Right atrium auricular region (tissue), 2 donors: Measurements from ENCODE around the gene ZNF219. TPM values are rescaled to one million over a fixed set of nuclear protein-coding genes. Genes with fewer than 3 reads are reported as not detected.

ENCODE experiments used
- DNase-seq: peaks from one replicate; pipeline ENCODE4 v3.0.0-alpha.2; 2019; ENCODE audit warnings: low spot score
- H3K27ac ChIP-seq, 2 donors: fragments of 200-600 bp; sonication (generic); 1 replicate in 1 of 2; 2 replicates in 1 of 2; pipeline ENCODE4 v1.5.1; 2016 to 2019
- H3K27me3 ChIP-seq, 2 donors: fragments of 200-600 bp; sonication (generic); one replicate each; pipeline versions ENCODE4 v1.5.1 to v1.6.0; 2017 to 2019
- H3K36me3 ChIP-seq: fragments of 200-600 bp; sonication (generic); one replicate; pipeline ENCODE4 v1.5.1; 2016
- H3K4me1 ChIP-seq, 2 donors: fragments of 200-600 bp; sonication (generic); one replicate each; pipeline versions ENCODE4 v1.5.1 to v1.6.0; 2017 to 2019
- H3K4me3 ChIP-seq, 2 donors: fragments of 200-600 bp; sonication (generic); 1 replicate in 1 of 2; 2 replicates in 1 of 2; pipeline ENCODE4 v1.5.1; 2017 to 2019; ENCODE audit warnings: mild to moderate bottlenecking in 1 of 2, moderate library complexity in 1 of 2
- H3K9me3 ChIP-seq, 2 donors: fragments of 200-600 bp; sonication (generic); one replicate each; pipeline ENCODE4 v1.5.1; 2019
- total RNA-seq, 2 donors: library from RNA; depleted of rRNA; stranded (reverse); fragments of >200 nt; gene quantifications; one replicate each; pipeline ENCODE4 v1.1.0, GENCODE V29; 2016
- TF ChIP-seq, protein P1 (sequence below), 2 donors: fragments of 200-600 bp; sonication (generic); IDR thresholded peaks; one replicate each; pipeline ENCODE4 v1.5.1; 2019; ENCODE audit warnings: antibody characterized with exemption in 2 of 2

Gene ZNF219
- total RNA-seq, 2 donors from 2014 or later = 49.7 to 66.6 TPM

DNA sequence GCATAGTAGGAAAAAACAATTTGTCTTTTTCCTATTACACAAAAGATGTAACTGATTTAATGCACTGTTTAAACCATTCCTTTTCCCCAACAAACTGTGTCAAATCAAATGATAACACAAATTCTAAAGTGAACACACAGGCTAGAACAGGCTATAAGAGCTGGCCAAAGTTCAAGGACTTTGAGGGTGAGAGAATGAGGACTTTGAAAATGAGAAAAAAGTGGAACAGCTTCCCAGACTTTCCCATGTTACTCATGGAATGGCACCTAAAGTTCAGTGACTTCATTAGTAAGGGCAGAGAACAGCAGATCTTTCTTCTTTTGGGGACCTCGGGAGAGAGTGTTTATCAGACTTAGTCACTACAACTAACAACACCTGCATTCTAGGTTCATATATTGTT, 25.0 kb upstream of the ZNF219 start:
- Histone ChIP-seq H3K36me3 (no peaks in the 10 kb centered on the region), H3K4me1 (no peaks in the 10 kb centered on the region), H3K27ac (no peak overlapping the region), H3K9me3 (no peaks in the 10 kb centered on the region), H3K4me3 (no peak overlapping the region), H3K27me3 (no peaks in the 10 kb centered on the region)
- no peak for DNase-seq
- TF ChIP-seq, protein P1, sequence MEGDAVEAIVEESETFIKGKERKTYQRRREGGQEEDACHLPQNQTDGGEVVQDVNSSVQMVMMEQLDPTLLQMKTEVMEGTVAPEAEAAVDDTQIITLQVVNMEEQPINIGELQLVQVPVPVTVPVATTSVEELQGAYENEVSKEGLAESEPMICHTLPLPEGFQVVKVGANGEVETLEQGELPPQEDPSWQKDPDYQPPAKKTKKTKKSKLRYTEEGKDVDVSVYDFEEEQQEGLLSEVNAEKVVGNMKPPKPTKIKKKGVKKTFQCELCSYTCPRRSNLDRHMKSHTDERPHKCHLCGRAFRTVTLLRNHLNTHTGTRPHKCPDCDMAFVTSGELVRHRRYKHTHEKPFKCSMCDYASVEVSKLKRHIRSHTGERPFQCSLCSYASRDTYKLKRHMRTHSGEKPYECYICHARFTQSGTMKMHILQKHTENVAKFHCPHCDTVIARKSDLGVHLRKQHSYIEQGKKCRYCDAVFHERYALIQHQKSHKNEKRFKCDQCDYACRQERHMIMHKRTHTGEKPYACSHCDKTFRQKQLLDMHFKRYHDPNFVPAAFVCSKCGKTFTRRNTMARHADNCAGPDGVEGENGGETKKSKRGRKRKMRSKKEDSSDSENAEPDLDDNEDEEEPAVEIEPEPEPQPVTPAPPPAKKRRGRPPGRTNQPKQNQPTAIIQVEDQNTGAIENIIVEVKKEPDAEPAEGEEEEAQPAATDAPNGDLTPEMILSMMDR (IDR thresholded peaks at IDR 0.05) = no peak

DNA sequence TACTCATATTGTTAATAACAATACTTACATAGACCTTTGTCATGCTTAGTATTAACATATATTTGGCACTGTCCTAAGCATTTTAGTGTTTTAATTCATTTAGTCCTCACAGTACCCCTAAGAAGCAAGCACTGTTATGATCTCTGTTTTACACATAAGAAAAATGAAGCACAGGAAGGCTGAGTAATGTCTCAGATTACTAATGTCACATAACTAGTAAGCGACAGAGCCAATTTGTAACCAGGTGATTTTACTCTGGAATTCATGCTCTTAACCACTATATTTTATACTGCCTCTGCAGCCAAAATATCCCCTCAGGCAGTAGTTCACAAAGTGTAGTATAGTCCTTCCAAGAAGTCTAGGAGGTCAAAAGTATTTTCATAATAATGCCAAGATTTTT, 22.7 kb upstream of the ZNF219 start:
- no peak overlapping the region for H3K4me3 ChIP-seq
- TF ChIP-seq, protein P1 (IDR thresholded peaks at IDR 0.05) = no peak
- no peaks in the 10 kb centered on the region for H3K27me3 ChIP-seq
- H3K36me3 ChIP-seq = no peaks in the 10 kb centered on the region
- H3K27ac ChIP-seq = no peak overlapping the region
- no peaks in the 10 kb centered on the region for H3K9me3 ChIP-seq
- DNase-seq = no peak
- no peaks in the 10 kb centered on the region for H3K4me1 ChIP-seq

DNA sequence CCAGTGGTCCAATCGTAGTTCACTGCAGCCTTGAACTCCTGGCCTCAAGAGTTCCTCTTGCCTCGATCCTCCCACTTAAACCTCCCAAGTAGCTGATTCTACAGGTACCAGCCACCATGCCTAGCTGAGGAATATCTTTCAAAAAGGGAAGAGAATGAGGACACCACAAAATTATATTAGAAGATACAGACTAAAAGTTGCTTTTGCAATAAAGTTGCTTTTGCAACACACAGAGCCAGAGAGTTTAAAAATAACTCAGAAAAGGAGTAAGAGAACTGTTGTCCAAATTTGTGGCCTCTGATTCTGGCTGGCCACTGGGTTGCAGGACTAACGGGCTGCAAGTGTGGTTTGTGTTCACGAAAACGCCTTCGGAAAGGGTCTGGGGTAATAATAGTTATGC, 22.2 kb upstream of the ZNF219 start:
- Histone ChIP-seq H3K4me1 (no peaks in the 10 kb centered on the region), H3K4me3 (no peak overlapping the region), H3K27me3 (no peaks in the 10 kb centered on the region), H3K36me3 (no peaks in the 10 kb centered on the region), H3K9me3 (no peaks in the 10 kb centered on the region), H3K27ac (no peak overlapping the region)
- TF ChIP-seq, protein P1 (IDR thresholded peaks at IDR 0.05) = no peak
- DNase-seq = no peak

DNA sequence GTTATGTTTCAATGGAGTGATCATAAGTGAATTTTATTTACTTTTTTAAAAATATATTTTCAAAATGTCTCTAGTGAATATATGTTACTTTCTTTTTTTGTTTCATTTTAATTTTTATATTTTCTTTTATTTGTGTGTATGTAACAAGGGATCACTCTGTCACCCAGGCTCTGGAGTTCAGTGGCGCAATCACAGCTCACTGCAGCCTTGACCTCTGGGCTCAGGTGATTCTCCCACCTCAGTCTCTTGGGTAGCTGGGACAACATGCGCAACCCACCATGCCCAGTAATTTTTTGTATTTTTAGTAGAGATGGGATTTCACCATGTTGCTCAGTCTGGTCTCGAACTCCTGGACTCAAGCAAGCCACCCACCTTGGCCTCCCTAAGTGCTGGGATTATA, 20.5 kb upstream of the ZNF219 start:
- Histone ChIP-seq H3K4me3 (no peak overlapping the region), H3K4me1 (no peaks in the 10 kb centered on the region), H3K27me3 (no peaks in the 10 kb centered on the region), H3K36me3 (no peaks in the 10 kb centered on the region), H3K27ac (no peak overlapping the region), H3K9me3 (no peaks in the 10 kb centered on the region)
- DNase-seq = no peak
- TF ChIP-seq, protein P1 (IDR thresholded peaks at IDR 0.05) = no peak

DNA sequence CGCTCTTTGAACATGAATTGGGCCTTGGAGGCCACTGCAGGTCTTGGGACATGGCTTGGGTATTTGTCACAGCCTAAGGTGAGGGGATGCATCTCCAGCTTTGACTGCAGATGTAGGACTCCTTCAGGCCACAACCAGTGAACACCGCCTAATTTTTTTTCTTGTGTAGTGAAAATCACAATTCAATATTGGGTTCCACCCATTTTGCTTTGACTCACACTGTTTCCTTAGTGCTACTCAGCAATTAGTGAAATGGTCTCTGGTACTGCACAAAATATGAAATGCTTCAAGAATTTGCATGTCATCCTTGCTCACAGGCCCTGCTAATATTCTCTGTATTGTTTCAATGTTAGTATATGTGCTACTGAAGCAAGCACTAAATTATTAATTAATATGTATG, 14.9 kb upstream of the ZNF219 start:
- no peak overlapping the region for H3K4me3 ChIP-seq
- DNase-seq = no peak
- no peaks in the 10 kb centered on the region for H3K9me3 ChIP-seq
- TF ChIP-seq, protein P1 (IDR thresholded peaks at IDR 0.05) = no peak
- no peaks in the 10 kb centered on the region for H3K4me1 ChIP-seq
- no peak overlapping the region for H3K27ac ChIP-seq
- no peaks in the 10 kb centered on the region for H3K27me3 ChIP-seq
- no peaks in the 10 kb centered on the region for H3K36me3 ChIP-seq

DNA sequence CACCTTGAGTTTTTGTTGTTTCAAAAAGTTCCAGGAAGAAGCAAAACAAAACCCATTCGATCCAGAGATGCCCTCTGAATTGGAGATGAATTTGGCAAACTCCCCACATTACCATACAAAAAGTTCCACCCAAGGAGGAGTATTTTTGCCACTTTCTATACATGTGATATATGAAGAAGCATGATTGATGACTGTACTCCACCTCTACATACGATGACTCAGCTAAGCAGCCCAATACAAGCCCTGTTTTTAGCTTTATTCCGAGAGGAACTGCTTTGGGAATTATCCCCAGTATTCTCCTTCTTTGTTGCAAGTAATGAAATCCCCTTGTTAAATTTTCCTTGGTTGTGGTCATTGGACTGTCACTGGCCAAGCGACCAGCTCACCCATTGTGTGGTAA, 13.8 kb upstream of the ZNF219 start:
- no peak overlapping the region for H3K4me3 ChIP-seq
- no peak overlapping the region for H3K27ac ChIP-seq
- no peak for DNase-seq
- H3K27me3 ChIP-seq = no peaks in the 10 kb centered on the region
- H3K4me1 ChIP-seq = peaks cover 0 to 1% of the 10 kb centered on the region in 2 donors
- H3K36me3 ChIP-seq = no peaks in the 10 kb centered on the region
- TF ChIP-seq, protein P1 (IDR thresholded peaks at IDR 0.05) = no peak
- H3K9me3 ChIP-seq = no peaks in the 10 kb centered on the region
